ENCODE measurements around the gene TCFL5.

The TCFL5 gene

DNA sequence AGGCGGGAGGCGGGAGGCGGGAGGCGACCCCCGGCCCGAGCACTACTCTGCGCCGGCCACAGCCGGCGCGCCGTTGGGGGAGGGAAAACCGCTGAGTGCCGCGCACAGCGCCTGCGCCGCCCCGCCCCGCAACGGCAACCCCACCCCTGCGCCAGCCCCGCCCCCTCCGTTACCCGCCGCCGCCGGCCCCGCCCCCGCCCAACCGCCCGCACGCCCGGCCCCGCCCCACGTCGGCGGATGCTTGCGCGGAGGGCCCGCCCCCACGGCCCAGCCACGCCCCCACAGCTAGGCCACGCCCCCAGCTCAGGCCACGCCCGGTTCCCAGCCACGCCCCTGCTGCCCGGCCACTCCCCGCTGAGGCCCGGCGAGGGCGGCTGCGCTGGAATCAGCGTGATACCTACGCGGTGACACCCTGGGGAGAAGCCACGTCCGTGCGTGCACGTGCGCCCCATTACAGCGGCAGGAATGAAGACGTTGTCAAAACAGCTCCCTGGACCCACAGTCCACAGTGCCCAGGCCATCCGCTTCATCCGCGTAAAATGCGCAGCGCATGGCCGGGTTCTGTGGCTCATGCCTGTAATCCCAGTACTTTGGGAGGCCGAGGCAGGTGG is at the start of gene TCFL5:
Gene TCFL5 (minus strand): TSS at position 97 of the 611 bp plus-strand sequence. CDS start 152 bp downstream, outside the sequence.
- DNase-seq: peak; percentile 22 to 66

GRCh38 chr20:62910777-62911497 is 49.3 kb upstream of the TCFL5 start:
- DNase-seq: no peak

DNA sequence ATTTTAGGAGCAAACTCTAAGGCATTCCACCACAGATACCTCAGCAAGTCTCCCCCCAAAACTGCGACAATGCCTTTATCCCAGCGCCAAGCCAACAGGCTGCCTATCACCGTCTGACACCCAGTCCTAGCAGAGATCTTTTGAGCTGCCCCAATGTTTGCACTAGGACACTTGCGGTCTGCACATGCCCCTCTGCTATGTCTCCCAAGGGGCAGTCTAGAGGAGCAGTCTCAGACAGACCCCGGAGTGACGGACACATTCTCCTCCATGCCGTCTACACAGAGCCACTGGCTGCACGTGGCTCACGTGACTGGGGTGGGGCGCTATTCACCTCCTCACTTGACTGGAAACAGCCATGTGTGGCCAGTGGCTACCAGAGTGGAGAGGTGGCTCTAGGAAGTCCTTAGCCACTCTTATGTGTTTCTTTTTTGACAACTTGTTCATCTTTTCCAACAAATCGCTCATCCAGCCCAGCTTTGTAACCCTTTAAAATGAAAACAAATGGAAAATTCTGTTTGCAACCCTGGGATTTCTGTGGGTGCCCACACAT is 48.7 kb upstream of the TCFL5 start:
- peak; percentile 29 to 37 for DNase-seq

DNA sequence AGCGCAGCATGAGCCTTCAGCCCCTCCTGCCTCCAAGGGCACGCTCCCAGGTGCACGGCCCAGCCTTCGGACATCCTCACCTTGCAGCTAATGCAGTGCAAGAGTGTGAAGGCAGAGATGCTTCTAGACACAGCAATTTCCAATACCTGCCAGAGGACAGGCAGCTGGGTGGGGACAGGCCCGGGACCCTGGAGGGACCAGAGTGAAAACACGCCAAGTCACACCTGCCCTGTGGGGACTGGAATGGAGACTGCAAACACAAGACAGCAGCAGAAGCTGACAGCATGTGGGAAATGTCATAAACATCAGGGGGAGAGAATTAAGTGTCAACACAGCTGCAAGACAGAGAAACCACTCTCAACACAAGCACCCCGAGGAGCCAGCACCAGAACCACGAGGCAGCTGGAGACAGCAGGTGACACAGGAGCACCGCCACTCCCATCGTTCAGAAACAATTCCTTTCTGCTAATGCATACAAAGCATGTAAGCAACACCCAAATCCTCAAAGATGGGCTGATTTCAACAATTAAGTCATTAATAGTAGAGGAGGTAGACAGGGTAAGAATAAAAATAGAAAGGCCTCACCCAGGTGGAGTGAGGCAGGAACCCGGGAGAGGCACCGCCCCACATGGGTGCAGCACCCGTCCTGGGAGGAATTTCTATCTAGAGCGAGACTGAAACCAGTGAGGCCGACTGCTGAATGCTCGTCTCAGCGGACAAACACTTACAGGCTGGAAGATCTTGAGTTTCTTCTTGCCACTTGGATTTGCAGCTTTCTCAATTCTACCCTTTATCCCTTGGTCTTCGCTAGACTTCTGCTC is 47.6 kb upstream of the TCFL5 start:
- peak; percentile 73 to 78 for DNase-seq

DNA sequence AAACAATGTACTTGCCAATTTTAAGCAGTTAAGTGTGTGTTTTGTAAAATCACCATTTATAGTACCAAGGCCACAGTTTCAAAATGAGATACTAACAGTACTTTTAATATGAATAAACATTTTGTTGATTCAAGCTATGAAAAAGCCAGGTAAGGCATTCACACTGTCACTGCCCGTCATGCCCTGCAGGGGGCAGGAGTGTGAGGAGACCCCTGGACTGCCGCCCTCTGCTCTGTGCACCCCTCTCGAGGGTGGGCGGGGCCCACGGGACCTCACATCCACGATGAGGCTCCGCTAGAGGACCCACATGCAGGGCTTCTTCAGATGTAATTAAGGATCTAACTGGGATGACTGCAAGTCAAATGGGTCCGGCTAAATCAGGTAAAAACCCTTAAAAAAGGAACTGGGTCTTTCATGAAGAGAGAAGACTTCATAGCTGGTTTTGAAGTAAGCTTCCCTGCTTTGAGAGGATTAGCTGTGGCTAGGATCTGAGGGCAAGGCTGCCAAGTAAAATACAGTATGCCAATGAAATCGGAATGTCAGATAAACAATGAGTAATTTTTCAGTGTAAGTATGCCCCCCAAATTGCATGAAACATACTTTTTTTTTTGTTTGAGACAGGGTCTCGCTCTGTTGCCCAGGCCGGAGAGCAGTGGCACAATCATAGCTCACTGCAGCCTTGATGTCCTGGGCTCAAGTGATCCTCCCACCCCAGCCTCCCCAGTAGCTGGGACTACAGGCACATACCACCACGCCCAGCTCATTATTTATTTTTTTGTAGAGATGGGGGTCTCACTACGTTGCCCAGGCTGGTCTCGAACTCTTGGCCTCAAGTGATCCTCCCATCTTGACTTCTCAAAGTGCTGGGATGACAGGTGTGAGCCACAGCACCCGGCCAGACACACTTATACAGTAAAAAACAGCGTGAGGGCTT is 46.0 kb upstream of the TCFL5 start:
- DNase-seq: no peak

DNA sequence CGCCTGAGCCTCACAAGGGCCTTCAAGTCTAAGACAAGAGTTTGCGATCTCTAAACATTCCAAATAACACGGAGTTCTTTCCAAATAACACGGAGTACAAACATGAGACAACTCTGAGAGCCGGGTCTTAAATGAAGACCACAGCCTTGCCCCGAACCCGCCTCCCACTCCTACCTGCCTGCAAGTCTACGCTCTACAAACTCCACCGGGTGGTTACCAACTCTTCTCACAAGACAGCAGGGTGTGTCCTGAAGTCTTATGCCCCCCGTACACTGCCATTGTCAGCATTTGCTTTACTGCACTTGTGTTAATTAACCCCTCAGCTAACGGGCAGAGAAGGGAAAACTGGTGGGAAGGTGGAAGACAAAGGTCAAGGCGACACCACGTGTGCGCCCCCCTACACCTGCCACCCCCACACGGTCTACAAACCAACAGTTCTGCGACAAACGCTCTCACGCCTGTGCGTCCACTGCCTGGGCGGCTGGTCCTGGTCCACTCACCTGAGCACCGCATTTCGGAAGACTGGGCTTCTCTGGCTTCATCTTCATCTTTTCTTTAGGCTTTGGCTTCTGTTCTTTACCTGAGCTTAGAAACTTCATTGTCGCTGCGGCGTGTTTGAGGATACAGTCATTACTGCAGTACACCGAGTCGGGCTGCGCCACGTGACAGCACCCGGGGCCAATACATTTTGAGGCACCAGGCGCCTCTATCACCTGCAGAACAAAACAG is 45.2 kb upstream of the TCFL5 start:
- no peak for DNase-seq

- no peak for DNase-seq
Observed at GRCh38 chr20:62906209-62906608, 44.6 kb upstream of the TCFL5 start.

DNA sequence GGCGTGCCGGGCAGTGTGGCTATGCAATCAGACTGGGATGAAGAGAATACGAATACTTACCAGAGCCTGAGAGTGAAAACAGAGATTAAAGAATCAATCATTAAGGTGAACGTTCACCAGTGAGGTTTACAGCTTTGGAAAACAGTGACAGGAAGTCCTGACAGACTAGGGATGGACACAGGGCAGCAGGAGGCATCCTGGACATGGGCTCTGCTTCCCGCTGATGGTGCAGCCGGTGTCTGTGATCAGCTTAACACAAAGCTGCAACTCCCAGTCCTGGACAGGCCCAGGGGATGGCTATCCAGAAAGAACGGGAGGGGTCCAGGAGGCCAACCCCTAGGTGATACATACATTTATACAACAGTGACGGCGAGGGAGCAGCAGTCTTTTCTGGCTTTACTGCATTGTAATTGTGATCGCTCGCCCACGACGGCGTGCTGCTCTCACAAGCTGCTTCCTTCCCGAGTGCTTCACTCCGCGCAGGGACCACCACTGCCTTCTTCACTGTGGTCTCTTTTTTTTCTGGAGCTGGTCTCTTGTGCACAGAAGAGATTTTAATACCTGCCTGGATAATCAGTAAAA is 44.0 kb upstream of the TCFL5 start:
- no peak for DNase-seq

DNA sequence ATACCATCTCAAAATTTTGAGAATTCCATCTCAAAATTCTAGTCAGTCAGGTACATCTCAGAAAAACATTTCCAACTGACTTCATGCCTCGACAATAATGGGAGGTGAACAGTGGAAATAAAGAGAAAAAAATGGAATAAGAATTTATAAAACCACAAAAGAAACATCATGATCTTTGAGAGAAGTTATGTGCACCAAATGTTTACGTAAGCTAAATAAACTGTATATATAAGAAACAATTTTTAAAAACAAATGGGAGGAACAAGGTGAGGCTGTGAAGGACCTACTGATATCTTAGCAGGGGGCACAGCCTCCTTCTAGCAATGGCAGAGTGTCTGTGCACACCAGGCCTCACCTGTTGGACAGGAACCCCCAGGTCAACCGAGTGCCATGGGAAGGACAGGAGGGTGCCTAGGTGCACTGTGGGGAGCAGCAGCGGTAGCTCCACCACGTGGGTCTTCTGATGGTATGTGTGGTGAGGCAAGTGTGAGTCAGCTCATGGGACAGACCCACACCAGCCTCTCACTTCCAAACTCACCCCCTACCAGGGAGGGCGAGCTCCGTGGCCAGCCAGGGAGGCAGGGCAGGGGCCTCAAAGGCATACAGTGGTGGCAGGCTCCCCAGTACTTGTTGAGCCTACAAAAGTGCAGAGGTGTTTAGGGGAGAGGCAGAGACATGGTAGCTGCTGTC is 41.4 kb upstream of the TCFL5 start:
- no peak for DNase-seq

GRCh38 chr20:62901891-62902290 is 40.3 kb upstream of the TCFL5 start:
- DNase-seq: no peak

- DNase-seq: no peak
Observed at GRCh38 chr20:62900692-62901584, 39.3 kb upstream of the TCFL5 start.

DNA sequence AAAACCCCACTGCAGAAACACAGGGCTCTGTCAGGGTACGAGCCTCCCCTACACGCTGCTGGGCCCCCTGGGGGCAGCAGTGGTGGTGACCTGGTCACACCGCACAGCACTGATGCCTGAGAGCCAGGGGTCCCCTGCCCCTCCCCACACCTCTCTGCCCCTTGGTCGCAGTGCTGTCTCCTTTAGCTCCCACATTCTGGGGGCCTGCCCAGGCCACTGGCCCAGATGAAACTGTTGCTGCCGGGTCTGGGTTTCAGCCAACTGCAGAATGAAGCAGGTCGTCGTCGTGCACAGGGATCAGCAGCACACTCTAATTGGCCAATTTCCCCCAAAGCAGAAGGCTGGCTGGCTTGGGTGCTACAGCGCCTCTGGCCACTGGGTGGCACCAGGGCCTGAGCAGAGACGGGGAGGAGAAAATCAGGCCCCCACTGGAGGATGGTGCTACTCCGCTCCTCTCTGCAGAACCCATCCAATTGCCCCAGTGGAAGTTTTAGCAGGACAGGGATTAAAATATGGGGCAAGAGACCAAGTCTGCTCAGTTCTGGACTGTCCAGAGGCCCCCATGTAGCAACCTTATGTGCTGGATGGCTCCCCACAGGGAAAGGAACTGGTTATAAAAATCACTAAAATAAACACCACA is 38.5 kb upstream of the TCFL5 start:
- DNase-seq: peak in 1 of 2 experiments; percentile 28

DNA sequence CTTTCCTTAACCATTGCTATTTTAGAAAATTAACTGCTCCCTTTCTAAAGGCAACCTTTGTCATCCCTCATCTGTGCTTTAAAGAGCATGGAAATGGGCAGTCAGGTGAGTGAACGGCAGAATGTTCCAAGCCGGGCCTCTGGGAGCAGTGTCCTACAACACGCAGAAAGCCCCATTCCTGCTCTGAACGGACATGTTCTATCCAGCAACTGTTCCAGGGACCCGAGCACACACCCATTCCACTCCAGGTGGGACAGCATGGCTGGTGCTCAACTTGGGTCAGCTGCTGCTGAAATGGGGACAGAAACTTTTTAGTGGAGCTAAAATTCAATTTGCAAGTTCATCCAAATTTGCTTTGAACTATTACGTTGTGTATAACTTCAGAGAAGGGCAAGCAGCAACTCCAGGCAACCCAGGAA is 38.0 kb upstream of the TCFL5 start:
- DNase-seq: no peak

DNA sequence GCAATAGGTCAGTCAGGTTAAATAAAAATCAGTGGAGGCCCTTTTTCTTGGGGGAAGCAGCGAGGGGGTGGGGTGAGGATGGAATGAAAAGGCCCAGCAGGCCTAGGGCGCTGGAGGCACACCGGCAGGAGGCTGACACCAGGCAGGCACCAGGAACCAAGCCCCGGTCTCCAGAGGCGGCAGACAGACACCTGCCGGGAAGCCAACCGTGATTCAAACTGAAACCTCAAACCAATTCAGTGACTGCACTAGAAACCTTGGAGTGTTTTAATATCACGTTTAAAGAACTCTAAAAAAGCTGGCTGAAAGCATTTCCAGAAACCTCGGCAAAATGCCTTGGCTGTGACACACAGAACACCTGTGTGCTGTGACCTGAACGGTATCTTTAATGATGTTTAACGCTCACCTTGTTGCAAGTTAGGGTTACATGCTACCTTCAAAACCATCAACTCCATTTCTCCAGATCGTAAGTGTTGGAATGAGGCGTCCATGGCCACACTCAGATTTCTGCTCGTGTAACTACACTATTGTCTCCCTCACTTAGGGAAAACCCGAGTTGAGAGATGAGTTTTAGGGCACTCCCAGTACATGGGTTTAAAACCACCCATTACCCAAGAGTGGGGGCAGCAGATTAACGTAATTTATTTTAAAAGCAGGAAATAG is 37.5 kb upstream of the TCFL5 start:
- DNase-seq: peak; percentile 52 to 76

- DNase-seq: no peak
Observed at GRCh38 chr20:62898093-62898964, 36.7 kb upstream of the TCFL5 start.

DNA sequence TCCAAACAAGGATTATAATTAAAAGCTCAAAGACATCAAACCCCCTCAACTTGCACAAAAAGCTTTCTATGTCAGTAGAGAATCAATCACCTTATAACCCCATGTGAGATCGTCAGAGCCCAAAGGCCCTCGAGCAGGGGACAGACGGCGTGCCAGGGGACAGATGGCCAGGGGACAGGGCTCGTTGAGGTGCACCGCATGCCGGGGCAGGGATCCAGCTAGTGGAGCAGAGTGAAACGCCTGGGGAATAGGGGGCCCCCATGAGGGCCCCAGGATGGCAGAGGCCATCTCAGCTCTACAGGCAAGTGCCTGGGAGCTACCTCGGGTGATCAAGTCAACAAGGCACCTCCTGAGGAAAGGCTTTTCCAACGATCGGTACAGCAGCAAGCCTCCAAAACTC is 36.0 kb upstream of the TCFL5 start:
- no peak for DNase-seq

DNA sequence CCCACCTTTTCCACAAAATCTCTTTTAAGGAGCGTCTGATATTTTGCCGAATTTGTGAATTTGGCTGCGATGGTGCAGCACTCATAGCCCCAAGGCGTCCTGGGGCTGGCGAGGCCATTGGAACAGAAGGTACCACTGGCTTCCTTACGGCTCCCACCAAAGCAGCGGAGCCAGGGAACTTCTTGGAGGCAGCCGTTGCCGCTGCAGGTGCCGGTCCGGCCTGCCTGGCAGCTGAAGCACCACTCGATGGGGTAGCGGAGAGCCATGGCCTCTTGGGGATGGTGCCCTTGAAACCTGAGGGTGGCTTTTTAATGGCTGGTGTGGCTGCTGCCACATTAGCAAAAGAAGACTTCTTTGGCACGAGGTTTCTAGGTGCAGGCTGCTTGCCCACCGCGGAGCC is 34.9 kb upstream of the TCFL5 start:
- peak; percentile 53 to 83 for DNase-seq
